GOT3 (cell line): ENCODE measurements around the gene NECTIN2.

Experiments
- DNase-seq: peaks from one replicate; lab custom pipeline; 2025; ENCODE audit warnings: mixed read lengths; lab: John Stamatoyannopoulos, UW

NECTIN2 gene

GRCh38 chr19:44845612-44846454 lies at the start of gene NECTIN2:
TSS of gene NECTIN2 (plus strand) at chr19:44846297. CDS start at chr19:44846526, 229 bp downstream.
- peak; percentile 95 for DNase-seq

GRCh38 chr19:44796701-44797115 lies 49.4 kb upstream of the NECTIN2 start:
- no peak for DNase-seq

GRCh38 chr19:44799627-44800346 lies 46.3 kb upstream of the NECTIN2 start:
- no peak for DNase-seq

- no peak for DNase-seq
Observed at GRCh38 chr19:44800461-44800860, 45.6 kb upstream of the NECTIN2 start.

GRCh38 chr19:44803442-44804428 lies 42.4 kb upstream of the NECTIN2 start:
- no peak for DNase-seq

- no peak for DNase-seq
Observed at GRCh38 chr19:44806291-44806690, 39.8 kb upstream of the NECTIN2 start.

- DNase-seq = no peak
Observed at GRCh38 chr19:44807162-44807561, 38.9 kb upstream of the NECTIN2 start.

- DNase-seq = no peak
Observed at GRCh38 chr19:44807652-44808462, 38.2 kb upstream of the NECTIN2 start.

GRCh38 chr19:44808463-44809371 lies 37.4 kb upstream of the NECTIN2 start, which contains the start of gene BCAM:
TSS of gene BCAM (plus strand) at chr19:44809103. CDS start at chr19:44809125, 22 bp downstream.
- DNase-seq = peak; percentile 22

- no peak for DNase-seq
Observed at GRCh38 chr19:44809577-44810233, 36.4 kb upstream of the NECTIN2 start.

- DNase-seq = no peak
Observed at GRCh38 chr19:44810234-44811121, 35.6 kb upstream of the NECTIN2 start.

- DNase-seq = no peak
Observed at GRCh38 chr19:44811122-44811419, 35.0 kb upstream of the NECTIN2 start.

- DNase-seq = no peak
Observed at GRCh38 chr19:44812142-44812718, 33.9 kb upstream of the NECTIN2 start.

- DNase-seq = no peak
Observed at GRCh38 chr19:44813070-44813840, 32.8 kb upstream of the NECTIN2 start.

- DNase-seq = no peak
Observed at GRCh38 chr19:44813841-44814470, 32.1 kb upstream of the NECTIN2 start.

GRCh38 chr19:44814517-44814916 lies 31.6 kb upstream of the NECTIN2 start:
- no peak for DNase-seq

GRCh38 chr19:44816301-44816700 lies 29.8 kb upstream of the NECTIN2 start:
- no peak for DNase-seq
